GM10847 (cell line): ENCODE results near the gene HUS1B.

Experiments used
- POLR2A ChIP-seq: IDR thresholded peaks from 2 replicates; pipeline ENCODE4 v1.6.1; 2011; ENCODE audit not compliant: insufficient read length; ENCODE audit errors: extremely low read depth

HUS1B gene

DNA sequence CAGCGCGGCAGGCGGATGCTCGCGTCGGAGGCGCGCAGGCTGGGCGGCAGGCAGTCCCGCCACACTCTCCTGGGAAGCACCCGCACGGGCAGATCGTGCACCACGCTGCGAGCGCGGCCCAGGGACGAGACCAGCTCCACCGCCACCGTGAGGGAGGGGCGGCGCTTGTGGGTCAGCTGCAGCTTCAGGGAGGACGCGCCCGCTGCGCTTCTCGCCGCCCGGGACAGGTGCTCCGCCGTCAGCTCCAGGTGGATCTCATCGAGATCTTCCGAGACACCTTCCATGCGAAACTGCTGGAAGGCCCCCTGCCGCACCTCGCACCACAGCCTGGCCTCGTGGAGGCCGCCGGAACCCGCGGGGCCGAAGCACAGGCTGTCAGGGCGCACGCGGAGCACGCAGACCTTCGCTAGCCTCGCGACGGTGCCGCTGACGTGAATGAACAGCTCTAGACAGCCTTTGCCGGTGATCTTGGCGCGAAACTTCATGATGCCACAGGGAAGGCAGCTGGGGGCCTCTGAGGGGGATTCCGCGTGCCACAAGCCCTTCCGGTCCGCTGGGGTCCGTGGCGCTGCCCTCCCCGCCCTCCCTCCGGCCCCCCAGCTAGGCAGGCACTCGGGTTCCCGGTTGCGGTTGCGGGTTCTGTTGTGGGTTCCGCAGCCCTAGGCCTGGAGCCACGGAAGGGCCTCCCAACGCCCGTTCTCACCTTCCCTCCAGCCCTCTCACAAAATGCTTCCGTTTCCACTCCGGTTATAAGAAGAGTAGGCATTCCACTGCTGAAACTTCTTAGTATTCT lies at the start of gene HUS1B:
Gene HUS1B (minus strand): TSS at position 641 of the 793 bp plus-strand sequence. CDS start 156 bp downstream, at position 485.
- no peak for TF ChIP-seq POLR2A

DNA sequence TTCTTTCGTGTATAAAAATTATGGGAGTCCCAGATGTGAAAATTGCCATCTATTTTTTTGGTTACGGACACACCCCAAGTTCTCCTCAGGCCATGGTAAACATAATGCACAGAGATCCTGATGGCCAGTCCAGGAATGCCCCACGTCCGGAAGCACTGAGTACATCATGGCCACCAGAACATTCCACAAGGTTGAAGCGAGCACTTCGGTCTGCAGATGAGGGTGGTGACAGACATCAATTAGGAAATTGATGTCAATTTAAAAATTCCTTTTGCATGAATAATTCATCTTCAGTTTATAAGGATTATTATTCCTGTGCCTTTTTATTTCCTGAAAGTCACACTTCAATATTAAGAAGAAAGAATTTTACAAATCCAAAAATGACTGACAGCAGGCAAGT lies 49.2 kb upstream of the HUS1B start:
- no peak for TF ChIP-seq POLR2A

DNA sequence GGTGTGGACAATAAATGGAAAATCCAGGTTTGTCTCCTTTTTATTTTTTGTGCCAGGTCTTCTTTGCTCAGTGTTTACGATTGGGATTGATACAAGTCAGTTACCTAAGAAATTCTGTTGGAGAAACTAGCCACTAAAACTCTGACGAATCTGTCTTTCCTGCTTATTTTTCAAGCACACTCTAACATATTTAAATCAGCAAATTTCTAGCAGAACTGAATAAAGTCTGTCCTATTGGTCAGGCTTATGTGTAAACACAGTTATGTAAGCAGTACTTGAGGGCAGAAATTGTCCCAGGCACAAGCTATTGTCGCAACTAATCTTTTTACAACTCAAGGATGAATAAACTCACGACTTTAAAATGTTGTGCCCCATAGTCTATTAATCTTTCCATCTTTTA lies 48.1 kb upstream of the HUS1B start:
- no peak for TF ChIP-seq POLR2A

DNA sequence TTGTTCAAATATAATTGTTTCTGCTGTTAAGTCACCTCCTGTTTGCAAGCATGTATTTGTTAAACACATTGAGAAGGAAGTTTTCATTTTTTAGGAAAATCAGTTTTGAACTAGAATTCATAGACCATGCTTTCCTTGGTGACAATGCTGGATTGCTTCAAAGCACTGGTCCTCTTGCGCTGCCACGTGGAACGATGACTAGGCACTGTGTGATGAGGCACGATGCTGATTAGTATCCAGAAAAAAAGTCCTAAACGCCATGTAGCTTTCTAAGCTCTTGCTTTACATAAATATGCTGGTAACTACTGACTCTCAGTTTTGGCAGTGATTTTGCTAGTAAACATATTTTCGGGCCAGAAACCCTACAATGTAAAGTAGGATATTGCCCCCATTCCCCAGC lies 47.1 kb upstream of the HUS1B start:
- TF ChIP-seq POLR2A, result no peak

DNA sequence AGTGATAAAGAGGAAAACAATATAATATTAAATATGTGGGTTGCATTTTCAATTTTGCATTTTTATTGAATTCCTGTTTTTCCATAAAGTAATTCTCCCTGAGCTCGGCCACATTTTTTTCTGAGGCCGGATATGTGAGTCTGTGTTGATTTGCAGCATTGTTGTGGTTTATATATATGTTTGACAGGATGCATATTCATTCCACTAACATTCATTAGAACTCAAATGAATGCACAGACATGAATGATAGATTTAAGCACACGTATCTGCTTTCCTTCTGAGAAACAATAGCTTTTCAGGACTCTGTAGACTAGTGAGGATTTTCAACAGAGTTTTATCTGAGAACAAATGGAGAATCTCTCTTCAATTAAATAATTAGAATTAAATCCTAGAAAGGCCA lies 46.7 kb upstream of the HUS1B start:
- no peak for TF ChIP-seq POLR2A

DNA sequence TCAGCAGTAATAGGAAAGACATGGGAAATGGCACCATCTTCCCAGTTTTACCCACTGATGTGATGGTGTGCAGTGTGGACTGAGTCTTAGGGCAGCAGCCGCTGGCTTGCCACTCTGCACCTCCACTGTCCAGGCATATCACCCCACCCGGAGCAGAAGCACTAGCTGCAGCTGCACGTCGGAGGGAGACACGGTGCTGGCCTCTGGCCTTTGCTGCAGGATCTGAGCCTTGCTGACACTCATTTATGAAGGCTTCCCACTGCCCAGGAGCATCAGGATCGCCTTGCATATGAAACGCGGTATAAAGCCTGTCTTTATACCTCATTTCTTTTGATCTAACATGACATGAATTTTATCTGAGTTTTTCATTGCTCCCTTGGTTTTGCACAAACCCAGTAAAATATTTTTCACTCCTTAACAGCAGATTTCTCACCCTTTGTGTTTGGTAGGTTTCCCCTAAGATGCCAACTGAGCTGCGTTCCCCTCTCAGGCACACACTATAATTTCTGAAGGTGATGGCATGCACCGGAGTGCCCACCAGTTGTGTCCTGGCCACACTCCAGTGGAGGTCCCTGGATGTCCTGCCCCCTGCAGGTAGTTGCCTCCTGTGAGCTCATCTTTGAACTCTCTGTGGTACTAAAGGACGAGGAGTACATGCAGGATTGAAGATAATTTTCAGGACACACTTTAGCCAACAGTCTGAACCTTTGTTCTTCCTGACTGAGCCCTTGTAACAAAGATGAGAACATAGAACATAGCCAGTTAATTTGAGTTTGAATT lies 45.0 kb upstream of the HUS1B start:
- TF ChIP-seq POLR2A, result no peak

DNA sequence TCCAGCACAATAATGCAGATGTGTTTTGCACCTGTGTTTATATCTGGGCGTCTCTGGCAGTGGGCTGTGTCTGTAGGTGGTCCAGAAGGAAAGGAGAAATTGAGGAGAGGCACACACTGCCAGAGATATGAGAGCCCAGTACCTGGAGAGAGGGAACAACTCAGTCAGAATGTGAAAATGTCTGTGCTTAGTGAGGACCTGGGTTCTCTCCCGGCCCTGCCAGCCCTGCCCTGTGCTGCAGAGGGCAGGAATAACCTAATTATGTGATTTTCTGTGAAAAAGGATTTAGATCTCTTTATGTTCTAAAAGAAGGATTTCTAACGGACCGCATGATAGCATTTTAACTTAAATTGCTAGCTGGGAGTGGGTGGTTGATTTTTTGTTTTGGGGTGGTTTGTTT lies 44.3 kb upstream of the HUS1B start:
- no peak for TF ChIP-seq POLR2A

DNA sequence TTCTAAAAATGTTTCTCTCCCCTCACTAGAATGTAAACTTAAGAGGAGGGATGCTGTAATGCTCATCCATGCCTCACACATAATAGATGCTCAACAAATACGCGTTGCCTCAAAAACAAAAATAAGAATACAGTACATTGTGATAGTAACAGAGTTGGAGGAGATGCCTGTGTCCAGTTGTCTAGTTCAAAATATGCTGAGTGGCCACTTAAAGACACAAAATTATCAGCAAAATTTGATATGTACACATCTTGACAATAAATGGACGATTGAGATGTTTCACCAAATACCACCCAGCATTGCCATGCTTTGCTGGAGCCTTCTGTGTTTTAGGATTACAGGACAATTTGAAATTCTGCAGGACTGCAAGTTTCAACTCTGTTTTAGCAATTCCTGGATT lies 43.6 kb upstream of the HUS1B start:
- no peak for TF ChIP-seq POLR2A

DNA sequence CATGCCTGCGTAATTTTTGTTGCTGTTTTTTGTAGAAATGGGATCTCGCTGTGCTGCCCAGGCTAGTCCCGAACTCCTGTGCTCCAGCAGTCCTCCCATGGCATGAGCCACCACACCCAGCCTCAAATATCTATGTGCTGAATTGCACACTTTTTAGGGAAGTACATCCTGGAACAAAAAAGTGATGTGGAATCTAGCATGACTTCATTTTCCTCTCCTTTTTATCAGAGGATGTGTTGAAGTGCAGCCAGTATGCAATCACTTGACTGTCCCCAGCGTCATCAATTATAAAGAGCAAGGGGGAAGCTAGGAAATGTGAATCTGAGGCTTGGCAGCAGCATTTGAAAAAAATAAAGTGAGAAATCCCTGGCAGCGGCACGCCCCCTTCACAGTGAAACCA lies 42.4 kb upstream of the HUS1B start:
- no peak for TF ChIP-seq POLR2A

DNA sequence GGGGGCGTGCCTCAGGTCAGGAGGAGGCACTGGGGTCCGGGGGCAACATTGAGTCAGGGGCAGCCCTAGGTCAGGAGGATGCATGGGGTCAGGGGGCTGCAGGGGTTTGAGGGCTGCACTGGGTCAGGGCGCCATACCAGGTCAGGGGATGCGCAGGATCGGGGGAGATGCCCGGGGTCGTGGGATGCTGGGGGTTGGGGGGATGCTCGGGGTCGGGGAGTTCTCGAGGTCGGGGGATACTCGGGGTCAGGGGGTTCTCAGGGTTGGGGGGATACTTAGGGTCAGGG lies 36.8 kb upstream of the HUS1B start:
- no peak for TF ChIP-seq POLR2A

DNA sequence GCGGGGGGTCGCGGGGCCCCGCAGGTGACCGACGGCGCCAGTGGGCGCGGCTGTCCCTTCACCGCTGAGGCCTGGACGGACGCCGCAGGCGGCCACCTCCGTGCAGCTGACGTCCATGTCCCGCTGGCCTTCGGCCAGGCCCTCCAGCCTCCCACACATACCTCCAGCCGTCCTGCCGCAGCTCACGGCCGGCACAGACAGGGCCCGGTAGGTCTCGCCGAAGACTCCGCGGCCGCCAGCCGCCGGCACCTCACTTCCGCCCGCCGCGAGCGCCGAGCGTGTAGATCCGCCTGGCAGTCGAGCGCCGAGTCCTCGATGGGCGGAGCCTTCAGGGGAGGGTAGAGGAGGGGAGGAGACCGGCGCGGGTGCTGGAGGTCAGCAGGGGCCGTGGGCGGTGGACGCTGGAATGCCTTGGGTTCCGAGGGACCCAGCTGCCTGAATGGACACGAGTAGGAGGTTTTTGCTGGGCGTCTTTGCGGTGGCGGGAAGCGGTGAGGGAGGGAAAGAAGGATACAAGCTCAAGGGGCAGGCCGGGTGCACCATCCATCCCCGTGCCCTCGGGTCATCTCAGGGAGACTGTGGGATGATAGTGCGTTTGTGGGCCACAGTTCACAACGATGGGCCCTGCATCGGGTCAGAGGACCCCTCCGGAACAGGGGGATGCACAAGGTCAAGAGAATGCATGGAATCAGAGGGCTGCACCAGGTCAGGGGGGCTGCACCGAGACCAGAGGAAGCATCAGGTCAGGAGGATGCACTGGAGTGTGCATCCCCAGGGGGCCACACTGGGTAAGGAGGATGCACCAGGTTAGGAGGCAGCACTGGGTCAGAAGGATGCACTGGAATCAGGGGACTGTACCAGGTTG lies 36.2 kb upstream of the HUS1B start, which contains the start of gene EXOC2:
Gene EXOC2 (minus strand): TSS at position 282 of the 865 bp plus-strand sequence. CDS start 55,321 bp downstream, outside the sequence.
- TF ChIP-seq POLR2A, result peak; percentile 59

DNA sequence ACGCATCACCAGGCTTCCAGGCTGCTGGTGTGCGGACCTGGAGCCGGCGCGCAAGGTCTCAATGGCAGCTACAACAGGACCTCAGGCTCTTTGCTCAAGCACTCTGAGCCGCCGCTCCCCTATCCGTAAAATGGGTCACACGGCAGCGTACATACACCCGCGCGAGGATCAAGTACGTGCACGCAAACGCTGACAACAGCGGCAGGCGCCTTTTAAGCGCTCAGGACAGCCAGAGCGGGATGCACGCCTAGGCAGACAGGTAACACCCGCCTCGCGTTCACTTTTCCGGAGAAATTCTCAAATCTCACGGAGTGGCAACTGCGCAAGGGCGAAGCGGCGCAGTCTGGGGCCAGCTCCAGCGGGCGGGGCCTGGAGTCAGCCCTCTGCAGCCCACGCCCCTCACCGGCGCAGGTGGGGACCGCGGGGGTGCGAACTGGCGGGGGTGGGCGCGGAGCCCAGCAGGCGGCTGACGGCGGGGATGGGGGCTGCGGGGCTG lies 35.5 kb upstream of the HUS1B start:
- TF ChIP-seq POLR2A, result no peak

DNA sequence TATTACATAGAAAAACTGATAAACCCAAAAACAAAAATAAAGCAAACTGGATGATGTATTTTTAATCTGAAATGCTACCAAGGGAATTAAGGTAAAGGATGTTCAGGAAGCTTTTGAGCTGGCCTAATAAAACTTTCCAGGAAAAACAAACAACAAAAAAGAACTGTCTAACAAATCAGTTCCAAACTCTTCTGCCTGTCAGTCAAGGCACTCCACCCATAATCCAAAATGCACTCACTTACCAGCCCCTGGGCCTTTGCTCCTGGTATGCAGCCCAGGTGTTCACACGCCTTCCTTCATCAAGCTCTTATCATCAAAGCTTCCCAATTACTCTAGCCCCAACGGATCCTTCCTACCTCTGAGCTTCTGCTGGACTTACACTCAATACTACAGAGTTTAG lies 32.3 kb upstream of the HUS1B start:
- no peak for TF ChIP-seq POLR2A

DNA sequence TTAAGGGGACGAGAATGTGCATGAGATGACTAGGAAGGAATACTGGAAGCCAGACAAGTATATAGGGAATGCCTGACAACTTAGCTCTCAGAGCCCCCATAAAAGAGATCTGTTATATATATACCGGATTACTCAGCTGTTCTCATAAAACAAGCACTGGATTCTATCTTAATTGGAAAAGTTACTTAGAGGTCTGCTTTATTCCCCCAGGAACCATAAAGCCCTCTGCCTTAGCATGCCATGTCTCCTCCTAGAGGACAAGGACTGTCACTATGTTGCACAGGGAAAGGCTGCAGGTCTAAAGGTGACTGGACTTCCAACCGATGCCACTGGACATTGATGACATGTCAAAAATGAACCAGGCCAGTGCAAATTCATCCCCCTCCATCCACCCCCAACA lies 29.6 kb upstream of the HUS1B start:
- no peak for TF ChIP-seq POLR2A

DNA sequence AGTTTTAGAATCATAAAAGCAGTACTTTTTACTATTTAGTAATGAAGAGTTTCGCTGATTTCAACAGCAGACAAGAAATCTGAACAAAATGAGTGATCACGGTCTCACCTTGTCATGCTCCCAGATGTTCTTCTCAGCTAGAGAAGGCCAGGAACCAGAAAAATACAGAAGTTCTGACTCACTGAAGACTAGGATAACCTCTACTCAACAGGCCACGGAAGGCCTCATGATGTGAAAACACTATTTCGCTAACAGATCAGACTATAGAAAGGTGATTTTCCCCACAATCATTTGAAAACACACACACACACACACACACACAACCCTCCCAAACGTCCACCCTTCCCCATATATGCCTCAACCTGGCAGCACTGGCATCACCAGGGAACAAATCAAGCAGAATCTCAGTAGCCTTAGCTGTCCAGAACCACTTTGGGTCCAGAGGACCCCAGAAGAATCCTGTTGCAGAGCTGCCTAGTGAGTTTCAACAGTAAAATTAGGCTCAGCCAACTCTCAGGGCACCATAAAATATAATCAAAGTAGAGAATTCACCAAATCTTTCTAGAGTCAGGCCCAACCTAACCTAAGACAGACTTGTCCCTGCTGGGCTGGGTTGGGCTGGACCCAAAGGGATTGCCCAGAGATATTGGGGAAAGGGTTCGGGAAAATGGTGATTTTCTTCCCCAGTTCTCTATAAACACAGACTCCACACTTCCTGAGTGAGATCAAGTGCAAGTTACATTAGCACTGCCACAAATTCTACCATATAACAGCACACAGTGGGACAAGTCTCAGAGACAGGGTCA lies 28.1 kb upstream of the HUS1B start:
- no peak for TF ChIP-seq POLR2A
